GM23338 (cell line): Measurements from ENCODE around the gene LRRC28. TPM values are rescaled to one million over a fixed set of nuclear protein-coding genes. Genes with fewer than 3 reads are reported as not detected.

Experiments used
- ATAC-seq: fragments of 200-7000 bp; cut with Tn5 transposase; 3 replicates; pipeline ENCODE4 v1.9.1; 2020
- DNase-seq: peaks from one replicate; pipeline ENCODE4 v3.0.0-alpha.2; 2015; ENCODE audit warnings: low spot score
- H2AFZ ChIP-seq: fragments of 200-600 bp; sonication (generic); 2 replicates; pipeline ENCODE4 v1.8.0; 2016; ENCODE audit warnings: antibody characterized with exemption, mild to moderate bottlenecking, moderate library complexity
- H3F3A ChIP-seq: fragments of 200-600 bp; sonication (generic); replicated peaks from 2 replicates; pipeline ENCODE4 v1.8.0; 2017; ENCODE audit warnings: antibody characterized with exemption, mixed run types, low read depth
- H3K27ac ChIP-seq: fragments of 200-600 bp; sonication (generic); 2 replicates; pipeline ENCODE4 v1.6.1; 2016; ENCODE audit warnings: low read depth
- H3K27me3 ChIP-seq: fragments of 200-600 bp; sonication (generic); 2 replicates; pipeline ENCODE4 v1.8.0; 2016; ENCODE audit warnings: mild to moderate bottlenecking, mixed run types, moderate library complexity; ENCODE audit not compliant: insufficient read depth
- H3K36me3 ChIP-seq: fragments of 200-600 bp; sonication (generic); 2 replicates; pipeline ENCODE4 v1.8.0; 2016; ENCODE audit warnings: mild to moderate bottlenecking; ENCODE audit not compliant: insufficient read depth
- H3K4me1 ChIP-seq: fragments of 200-600 bp; sonication (generic); 2 replicates; pipeline ENCODE4 v1.8.0; 2016; ENCODE audit warnings: mild to moderate bottlenecking, moderate library complexity; ENCODE audit not compliant: insufficient read depth
- H3K4me2 ChIP-seq: fragments of 200-600 bp; sonication (generic); 2 replicates; pipeline ENCODE4 v1.7.1; 2017; ENCODE audit warnings: mixed run types
- H3K4me3 ChIP-seq: fragments of 200-600 bp; sonication (generic); 2 replicates; pipeline ENCODE4 v1.6.1; 2016; ENCODE audit warnings: mixed run types
- H3K79me2 ChIP-seq: fragments of 200-600 bp; sonication (generic); replicated peaks from 2 replicates; pipeline ENCODE4 v1.8.0; 2017; ENCODE audit warnings: mild to moderate bottlenecking; ENCODE audit not compliant: insufficient read depth
- H3K9me2 ChIP-seq: fragments of 200-600 bp; sonication (generic); 2 replicates; pipeline ENCODE4 v1.8.0; 2017; ENCODE audit not compliant: insufficient read depth
- H4K20me1 ChIP-seq: fragments of 200-600 bp; sonication (generic); replicated peaks from 2 replicates; pipeline ENCODE4 v1.8.0; 2017; ENCODE audit warnings: mild to moderate bottlenecking; ENCODE audit not compliant: insufficient read depth
- H3K27ac Mint-ChIP-seq: 2 replicates; pipeline ENCODE4 v1.8.0; 2020; ENCODE audit warnings: inconsistent platforms, mild to moderate bottlenecking, moderate library complexity, mixed read lengths
- H3K27me3 Mint-ChIP-seq: 3 replicates; pipeline ENCODE4 v1.8.0; 2022; ENCODE audit warnings: low read depth, mild to moderate bottlenecking, moderate library complexity, mixed read lengths, inconsistent platforms; ENCODE audit not compliant: insufficient read depth, poor library complexity
- H3K36me3 Mint-ChIP-seq: 3 replicates; pipeline ENCODE4 v1.8.0; 2021; ENCODE audit warnings: low read depth, mild to moderate bottlenecking, inconsistent platforms, moderate library complexity, mixed read lengths
- H3K4me1 Mint-ChIP-seq: 3 replicates; pipeline ENCODE4 v1.8.0; 2020; ENCODE audit warnings: mild to moderate bottlenecking, inconsistent platforms, mixed read lengths
- H3K4me3 Mint-ChIP-seq: 3 replicates; pipeline ENCODE4 v1.8.0; 2021; ENCODE audit warnings: moderate library complexity, mild to moderate bottlenecking, inconsistent platforms, mixed read lengths
- H3K9me3 Mint-ChIP-seq: 3 replicates; pipeline ENCODE4 v1.8.0; 2020; ENCODE audit warnings: moderate library complexity, mild to moderate bottlenecking, inconsistent platforms, mixed read lengths
- CREB1 ChIP-seq: fragments of 250-450 bp; sonication (Bioruptor Pico); IDR thresholded peaks from 2 replicates; pipeline ENCODE4 v1.5.0; 2020; ENCODE audit warnings: low read depth, mild to moderate bottlenecking, moderate library complexity
- EZH2 ChIP-seq: fragments of 200-600 bp; sonication (generic); IDR thresholded peaks from one replicate; pipeline ENCODE4 v1.8.0; 2017; ENCODE audit warnings: antibody characterized with exemption, mild to moderate bottlenecking, low read depth; ENCODE audit not compliant: unreplicated experiment
- EZH2phosphoT487 ChIP-seq: fragments of 200-600 bp; sonication (generic); IDR thresholded peaks from one replicate; pipeline ENCODE4 v1.8.1; 2018; ENCODE audit warnings: antibody characterized with exemption; ENCODE audit not compliant: unreplicated experiment
- JUNB ChIP-seq: IDR thresholded peaks from one replicate; pipeline ENCODE4 v1.6.1; 2016; ENCODE audit warnings: antibody characterized with exemption; ENCODE audit not compliant: unreplicated experiment
- NANOG ChIP-seq: IDR thresholded peaks from 2 replicates; pipeline ENCODE4 v1.6.1; 2016; ENCODE audit warnings: antibody characterized with exemption, borderline replicate concordance
- POLR2AphosphoS5 ChIP-seq: IDR thresholded peaks from 2 replicates; pipeline ENCODE4 v1.6.1; 2016; ENCODE audit warnings: antibody characterized with exemption, low read depth
- STAT1 ChIP-seq: IDR thresholded peaks from one replicate; pipeline ENCODE4 v1.6.1; 2016; ENCODE audit warnings: antibody characterized with exemption; ENCODE audit not compliant: unreplicated experiment
- ZNF114 ChIP-seq: fragments of 250-450 bp; sonication (Bioruptor Pico); IDR thresholded peaks from 2 replicates; pipeline ENCODE4 v1.5.0; 2020; ENCODE audit warnings: mild to moderate bottlenecking, moderate library complexity
- ZNF331 ChIP-seq: fragments of 250-450 bp; sonication (Bioruptor Pico); IDR thresholded peaks from 2 replicates; pipeline ENCODE4 v1.5.0; 2020; ENCODE audit warnings: low read depth, mild to moderate bottlenecking, moderate library complexity
- polyA plus RNA-seq: library from polyadenylated mRNA; unstranded; fragments of >200 nt; fragmentation: Nextera tagmentation; extraction: Ambion mirVana; gene quantifications from 2 replicates; pipeline ENCODE4 v1.2.1, GENCODE V29; 2016
- total RNA-seq: library from RNA; depleted of rRNA; stranded (reverse); fragments of >200 nt; shearing (Covaris generic); gene quantifications from 2 replicates; pipeline ENCODE4 v1.2.3, GENCODE V29; 2014
- TF ChIP-seq, protein P1 (sequence below), 2 experiments: fragments of 200-600 bp in 1 of 2; sonication (generic) in 1 of 2; conservative IDR thresholded peaks; 2 replicates each; pipeline versions ENCODE4 v1.5.1 to v1.6.1; 2016 to 2017; ENCODE audit warnings: antibody characterized with exemption in 2 of 2, low read depth in 2 of 2, mild to moderate bottlenecking in 2 of 2, moderate library complexity in 1 of 2
- TF ChIP-seq, protein P2 (sequence below): fragments of 250-450 bp; sonication (Bioruptor Pico); IDR thresholded peaks from 2 replicates; pipeline ENCODE4 v1.5.0; 2020; ENCODE audit warnings: mild to moderate bottlenecking, moderate library complexity
- TF ChIP-seq, protein P3 (sequence below): IDR thresholded peaks from 2 replicates; pipeline ENCODE4 v1.6.1; 2016; ENCODE audit warnings: antibody characterized with exemption
- TF ChIP-seq, protein P4 (sequence below): IDR thresholded peaks from one replicate; pipeline ENCODE4 v1.6.1; 2018; ENCODE audit warnings: antibody characterized with exemption; ENCODE audit not compliant: unreplicated experiment

Gene LRRC28
- total and polyA plus RNA-seq, 2 experiments from 2014 or later = 12.9 to 28.4 TPM

DNA sequence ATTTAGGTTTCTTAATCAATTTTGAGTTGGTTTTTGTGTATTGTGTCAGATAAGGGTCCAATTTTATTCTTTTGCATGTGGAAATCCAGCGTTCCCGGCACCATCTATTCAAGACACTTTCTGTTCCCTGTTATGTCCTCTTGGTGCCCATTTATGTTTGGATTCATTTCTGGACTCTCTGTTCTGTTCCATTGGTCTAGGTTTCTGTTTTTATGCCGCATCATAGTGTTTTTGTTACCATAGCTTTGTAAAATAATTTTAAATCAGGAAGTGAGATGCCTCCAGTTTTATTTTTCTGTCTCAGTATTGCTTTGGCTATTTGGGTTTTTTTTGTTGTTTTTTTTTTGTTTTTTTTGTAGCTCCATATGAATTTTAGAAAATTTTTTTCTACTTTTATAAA is 97.1 kb downstream of the LRRC28 start:
- Histone ChIP-seq H2AFZ (no peak overlapping the region), H3K79me2 (no peaks in the 10 kb centered on the region), H3K4me3 (no peak overlapping the region), H3K27me3 (no peaks in the 10 kb centered on the region), H3K36me3 (no peaks in the 10 kb centered on the region), H3K9me2 (no peaks in the 10 kb centered on the region), H3K4me2 (no peak overlapping the region), H4K20me1 (no peaks in the 10 kb centered on the region), H3K27ac (no peak overlapping the region), H3K4me1 (peaks cover 7% of the 10 kb centered on the region; the same call in 1 of the 2 replicates), H3F3A (no peaks in the 10 kb centered on the region)
- TF ChIP-seq, protein P1, sequence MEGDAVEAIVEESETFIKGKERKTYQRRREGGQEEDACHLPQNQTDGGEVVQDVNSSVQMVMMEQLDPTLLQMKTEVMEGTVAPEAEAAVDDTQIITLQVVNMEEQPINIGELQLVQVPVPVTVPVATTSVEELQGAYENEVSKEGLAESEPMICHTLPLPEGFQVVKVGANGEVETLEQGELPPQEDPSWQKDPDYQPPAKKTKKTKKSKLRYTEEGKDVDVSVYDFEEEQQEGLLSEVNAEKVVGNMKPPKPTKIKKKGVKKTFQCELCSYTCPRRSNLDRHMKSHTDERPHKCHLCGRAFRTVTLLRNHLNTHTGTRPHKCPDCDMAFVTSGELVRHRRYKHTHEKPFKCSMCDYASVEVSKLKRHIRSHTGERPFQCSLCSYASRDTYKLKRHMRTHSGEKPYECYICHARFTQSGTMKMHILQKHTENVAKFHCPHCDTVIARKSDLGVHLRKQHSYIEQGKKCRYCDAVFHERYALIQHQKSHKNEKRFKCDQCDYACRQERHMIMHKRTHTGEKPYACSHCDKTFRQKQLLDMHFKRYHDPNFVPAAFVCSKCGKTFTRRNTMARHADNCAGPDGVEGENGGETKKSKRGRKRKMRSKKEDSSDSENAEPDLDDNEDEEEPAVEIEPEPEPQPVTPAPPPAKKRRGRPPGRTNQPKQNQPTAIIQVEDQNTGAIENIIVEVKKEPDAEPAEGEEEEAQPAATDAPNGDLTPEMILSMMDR (conservative IDR thresholded peaks at IDR 0.05; ENCODE audit: low read depth in 2 of 2) = no peak
- TF ChIP-seq, protein P2, sequence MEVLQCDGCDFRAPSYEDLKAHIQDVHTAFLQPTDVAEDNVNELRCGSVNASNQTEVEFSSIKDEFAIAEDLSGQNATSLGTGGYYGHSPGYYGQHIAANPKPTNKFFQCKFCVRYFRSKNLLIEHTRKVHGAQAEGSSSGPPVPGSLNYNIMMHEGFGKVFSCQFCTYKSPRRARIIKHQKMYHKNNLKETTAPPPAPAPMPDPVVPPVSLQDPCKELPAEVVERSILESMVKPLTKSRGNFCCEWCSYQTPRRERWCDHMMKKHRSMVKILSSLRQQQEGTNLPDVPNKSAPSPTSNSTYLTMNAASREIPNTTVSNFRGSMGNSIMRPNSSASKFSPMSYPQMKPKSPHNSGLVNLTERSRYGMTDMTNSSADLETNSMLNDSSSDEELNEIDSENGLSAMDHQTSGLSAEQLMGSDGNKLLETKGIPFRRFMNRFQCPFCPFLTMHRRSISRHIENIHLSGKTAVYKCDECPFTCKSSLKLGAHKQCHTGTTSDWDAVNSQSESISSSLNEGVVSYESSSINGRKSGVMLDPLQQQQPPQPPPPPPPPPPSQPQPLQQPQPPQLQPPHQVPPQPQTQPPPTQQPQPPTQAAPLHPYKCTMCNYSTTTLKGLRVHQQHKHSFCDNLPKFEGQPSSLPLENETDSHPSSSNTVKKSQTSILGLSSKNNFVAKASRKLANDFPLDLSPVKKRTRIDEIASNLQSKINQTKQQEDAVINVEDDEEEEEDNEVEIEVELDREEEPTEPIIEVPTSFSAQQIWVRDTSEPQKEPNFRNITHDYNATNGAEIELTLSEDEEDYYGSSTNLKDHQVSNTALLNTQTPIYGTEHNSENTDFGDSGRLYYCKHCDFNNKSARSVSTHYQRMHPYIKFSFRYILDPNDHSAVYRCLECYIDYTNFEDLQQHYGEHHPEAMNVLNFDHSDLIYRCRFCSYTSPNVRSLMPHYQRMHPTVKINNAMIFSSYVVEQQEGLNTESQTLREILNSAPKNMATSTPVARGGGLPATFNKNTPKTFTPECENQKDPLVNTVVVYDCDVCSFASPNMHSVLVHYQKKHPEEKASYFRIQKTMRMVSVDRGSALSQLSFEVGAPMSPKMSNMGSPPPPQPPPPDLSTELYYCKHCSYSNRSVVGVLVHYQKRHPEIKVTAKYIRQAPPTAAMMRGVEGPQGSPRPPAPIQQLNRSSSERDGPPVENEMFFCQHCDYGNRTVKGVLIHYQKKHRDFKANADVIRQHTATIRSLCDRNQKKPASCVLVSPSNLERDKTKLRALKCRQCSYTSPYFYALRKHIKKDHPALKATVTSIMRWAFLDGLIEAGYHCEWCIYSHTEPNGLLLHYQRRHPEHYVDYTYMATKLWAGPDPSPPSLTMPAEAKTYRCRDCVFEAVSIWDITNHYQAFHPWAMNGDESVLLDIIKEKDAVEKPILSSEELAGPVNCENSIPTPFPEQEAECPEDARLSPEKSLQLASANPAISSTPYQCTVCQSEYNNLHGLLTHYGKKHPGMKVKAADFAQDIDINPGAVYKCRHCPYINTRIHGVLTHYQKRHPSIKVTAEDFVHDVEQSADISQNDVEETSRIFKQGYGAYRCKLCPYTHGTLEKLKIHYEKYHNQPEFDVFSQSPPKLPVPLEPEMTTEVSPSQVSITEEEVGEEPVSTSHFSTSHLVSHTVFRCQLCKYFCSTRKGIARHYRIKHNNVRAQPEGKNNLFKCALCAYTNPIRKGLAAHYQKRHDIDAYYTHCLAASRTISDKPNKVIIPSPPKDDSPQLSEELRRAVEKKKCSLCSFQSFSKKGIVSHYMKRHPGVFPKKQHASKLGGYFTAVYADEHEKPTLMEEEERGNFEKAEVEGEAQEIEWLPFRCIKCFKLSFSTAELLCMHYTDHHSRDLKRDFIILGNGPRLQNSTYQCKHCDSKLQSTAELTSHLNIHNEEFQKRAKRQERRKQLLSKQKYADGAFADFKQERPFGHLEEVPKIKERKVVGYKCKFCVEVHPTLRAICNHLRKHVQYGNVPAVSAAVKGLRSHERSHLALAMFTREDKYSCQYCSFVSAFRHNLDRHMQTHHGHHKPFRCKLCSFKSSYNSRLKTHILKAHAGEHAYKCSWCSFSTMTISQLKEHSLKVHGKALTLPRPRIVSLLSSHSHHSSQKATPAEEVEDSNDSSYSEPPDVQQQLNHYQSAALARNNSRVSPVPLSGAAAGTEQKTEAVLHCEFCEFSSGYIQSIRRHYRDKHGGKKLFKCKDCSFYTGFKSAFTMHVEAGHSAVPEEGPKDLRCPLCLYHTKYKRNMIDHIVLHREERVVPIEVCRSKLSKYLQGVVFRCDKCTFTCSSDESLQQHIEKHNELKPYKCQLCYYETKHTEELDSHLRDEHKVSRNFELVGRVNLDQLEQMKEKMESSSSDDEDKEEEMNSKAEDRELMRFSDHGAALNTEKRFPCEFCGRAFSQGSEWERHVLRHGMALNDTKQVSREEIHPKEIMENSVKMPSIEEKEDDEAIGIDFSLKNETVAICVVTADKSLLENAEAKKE (CRISPR knock-in tag) = no peak
- no peak for TF ChIP-seq ZNF114 (CRISPR knock-in tag)
- TF ChIP-seq ZNF331 (CRISPR knock-in tag) = no peak
- no peak for TF ChIP-seq JUNB
- TF ChIP-seq POLR2AphosphoS5 = no peak
- no peak for TF ChIP-seq EZH2
- TF ChIP-seq EZH2phosphoT487 = no peak
- TF ChIP-seq STAT1 = no peak
- TF ChIP-seq NANOG = no peak
- TF ChIP-seq, protein P3, sequence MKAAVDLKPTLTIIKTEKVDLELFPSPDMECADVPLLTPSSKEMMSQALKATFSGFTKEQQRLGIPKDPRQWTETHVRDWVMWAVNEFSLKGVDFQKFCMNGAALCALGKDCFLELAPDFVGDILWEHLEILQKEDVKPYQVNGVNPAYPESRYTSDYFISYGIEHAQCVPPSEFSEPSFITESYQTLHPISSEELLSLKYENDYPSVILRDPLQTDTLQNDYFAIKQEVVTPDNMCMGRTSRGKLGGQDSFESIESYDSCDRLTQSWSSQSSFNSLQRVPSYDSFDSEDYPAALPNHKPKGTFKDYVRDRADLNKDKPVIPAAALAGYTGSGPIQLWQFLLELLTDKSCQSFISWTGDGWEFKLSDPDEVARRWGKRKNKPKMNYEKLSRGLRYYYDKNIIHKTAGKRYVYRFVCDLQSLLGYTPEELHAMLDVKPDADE = no peak
- no peak for TF ChIP-seq CREB1 (CRISPR knock-in tag)
- TF ChIP-seq, protein P4, sequence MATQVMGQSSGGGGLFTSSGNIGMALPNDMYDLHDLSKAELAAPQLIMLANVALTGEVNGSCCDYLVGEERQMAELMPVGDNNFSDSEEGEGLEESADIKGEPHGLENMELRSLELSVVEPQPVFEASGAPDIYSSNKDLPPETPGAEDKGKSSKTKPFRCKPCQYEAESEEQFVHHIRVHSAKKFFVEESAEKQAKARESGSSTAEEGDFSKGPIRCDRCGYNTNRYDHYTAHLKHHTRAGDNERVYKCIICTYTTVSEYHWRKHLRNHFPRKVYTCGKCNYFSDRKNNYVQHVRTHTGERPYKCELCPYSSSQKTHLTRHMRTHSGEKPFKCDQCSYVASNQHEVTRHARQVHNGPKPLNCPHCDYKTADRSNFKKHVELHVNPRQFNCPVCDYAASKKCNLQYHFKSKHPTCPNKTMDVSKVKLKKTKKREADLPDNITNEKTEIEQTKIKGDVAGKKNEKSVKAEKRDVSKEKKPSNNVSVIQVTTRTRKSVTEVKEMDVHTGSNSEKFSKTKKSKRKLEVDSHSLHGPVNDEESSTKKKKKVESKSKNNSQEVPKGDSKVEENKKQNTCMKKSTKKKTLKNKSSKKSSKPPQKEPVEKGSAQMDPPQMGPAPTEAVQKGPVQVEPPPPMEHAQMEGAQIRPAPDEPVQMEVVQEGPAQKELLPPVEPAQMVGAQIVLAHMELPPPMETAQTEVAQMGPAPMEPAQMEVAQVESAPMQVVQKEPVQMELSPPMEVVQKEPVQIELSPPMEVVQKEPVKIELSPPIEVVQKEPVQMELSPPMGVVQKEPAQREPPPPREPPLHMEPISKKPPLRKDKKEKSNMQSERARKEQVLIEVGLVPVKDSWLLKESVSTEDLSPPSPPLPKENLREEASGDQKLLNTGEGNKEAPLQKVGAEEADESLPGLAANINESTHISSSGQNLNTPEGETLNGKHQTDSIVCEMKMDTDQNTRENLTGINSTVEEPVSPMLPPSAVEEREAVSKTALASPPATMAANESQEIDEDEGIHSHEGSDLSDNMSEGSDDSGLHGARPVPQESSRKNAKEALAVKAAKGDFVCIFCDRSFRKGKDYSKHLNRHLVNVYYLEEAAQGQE = no peak
- Mint-ChIP-seq H3K27me3 (peaks cover 2% of the 10 kb centered on the region), H3K4me1 (peaks cover 13% of the 10 kb centered on the region; the same call in 2 of the 3 replicates), H3K36me3 (0 out of 3 replicates have a peak, but pooled peaks cover 5% of the 10 kb centered on the region), H3K9me3 (no peaks in the 10 kb centered on the region), H3K27ac (no peak overlapping the region), H3K4me3 (no peak overlapping the region)
- DNase-seq = no peak
- ATAC-seq = no peak
